Measurements from ENCODE around the gene BANP.
"Not testable (repeated sequence)": the region's sequence is repeated elsewhere in the genome, so short reads cannot be mapped to it uniquely, and the experiment has no call there.

Gene BANP

GRCh38 chr16:88045361-88045760 is 94.1 kb downstream of the BANP start:
- not testable (repeated sequence) for DNase-seq (ENCODE audit: low read depth in 1 of 2, low spot score in 1 of 2)

GRCh38 chr16:88045820-88046303 is 94.6 kb downstream of the BANP start:
- DNase-seq (ENCODE audit: low read depth in 1 of 2, low spot score in 1 of 2) = no peak

- no peak for DNase-seq (ENCODE audit: low read depth in 1 of 2, low spot score in 1 of 2)
These were observed 96.2 kb downstream of the BANP start for GRCh38 chr16:88047462-88047861.

GRCh38 chr16:88048985-88049384 is 97.8 kb downstream of the BANP start:
- no peak for DNase-seq (ENCODE audit: low read depth in 1 of 2, low spot score in 1 of 2)

GRCh38 chr16:88049561-88050545 is 98.6 kb downstream of the BANP start:
- no peak for DNase-seq (ENCODE audit: low read depth in 1 of 2, low spot score in 1 of 2)

- no peak for DNase-seq (ENCODE audit: low read depth in 1 of 2, low spot score in 1 of 2)
These were observed 99.9 kb downstream of the BANP start for GRCh38 chr16:88050952-88051660.

GRCh38 chr16:88052661-88053060 is 101.4 kb downstream of the BANP start:
- DNase-seq (ENCODE audit: low read depth in 1 of 2, low spot score in 1 of 2) = no peak

GRCh38 chr16:88053479-88053878 is 102.2 kb downstream of the BANP start:
- not testable (repeated sequence) for DNase-seq (ENCODE audit: low read depth in 1 of 2, low spot score in 1 of 2)

GRCh38 chr16:88055356-88055755 is 104.1 kb downstream of the BANP start:
- DNase-seq (ENCODE audit: low read depth in 1 of 2, low spot score in 1 of 2) = no peak

GRCh38 chr16:88056212-88056611 is 105.0 kb downstream of the BANP start:
- no peak for DNase-seq (ENCODE audit: low read depth in 1 of 2, low spot score in 1 of 2)

- no peak for DNase-seq (ENCODE audit: low read depth in 1 of 2, low spot score in 1 of 2)
These were observed 106.4 kb downstream of the BANP start for GRCh38 chr16:88057656-88058055.

GRCh38 chr16:88058136-88058535 is 106.9 kb downstream of the BANP start:
- DNase-seq (ENCODE audit: low read depth in 1 of 2, low spot score in 1 of 2) = no peak

GRCh38 chr16:88058817-88059216 is 107.6 kb downstream of the BANP start:
- DNase-seq (ENCODE audit: low read depth in 1 of 2, low spot score in 1 of 2) = no peak

- DNase-seq (ENCODE audit: low read depth in 1 of 2, low spot score in 1 of 2) = no peak
These were observed 108.6 kb downstream of the BANP start for GRCh38 chr16:88059701-88060386.

- no peak for DNase-seq (ENCODE audit: low read depth in 1 of 2, low spot score in 1 of 2)
These were observed 109.4 kb downstream of the BANP start for GRCh38 chr16:88060524-88061219.

- DNase-seq (ENCODE audit: low read depth in 1 of 2, low spot score in 1 of 2) = no peak
These were observed 110.3 kb downstream of the BANP start for GRCh38 chr16:88061346-88062110.

GRCh38 chr16:88062341-88063210 is 111.3 kb downstream of the BANP start:
- DNase-seq (ENCODE audit: low read depth in 1 of 2, low spot score in 1 of 2) = no peak

GRCh38 chr16:88063211-88063773 is 112.1 kb downstream of the BANP start:
- DNase-seq (ENCODE audit: low read depth in 1 of 2, low spot score in 1 of 2) = no peak
